HG03378 (cell line): ENCODE measurements around the gene IMMP2L.
A peak's percentile ranks its signal among the peaks of the same experiment; 100 is the strongest.
"Not testable (repeated sequence)": the region's sequence is repeated elsewhere in the genome, so short reads cannot be mapped to it uniquely, and the experiment has no call there.

Experiments
- ATAC-seq: cut with Tn5 transposase; IDR thresholded peaks from one replicate; pipeline ENCODE4 v1.9.1; 2021; ENCODE audit warnings: mild to moderate bottlenecking, moderate library complexity; ENCODE audit not compliant: unreplicated experiment

Gene IMMP2L

GRCh38 chr7:111357691-111358090 lies 204.6 kb downstream of the IMMP2L start:
- ATAC-seq: no peak

GRCh38 chr7:111356941-111357340 lies 205.4 kb downstream of the IMMP2L start:
- ATAC-seq: no peak

GRCh38 chr7:111352319-111352718 lies 210.0 kb downstream of the IMMP2L start:
- ATAC-seq: no peak

GRCh38 chr7:111346219-111346618 lies 216.1 kb downstream of the IMMP2L start:
- no peak for ATAC-seq

GRCh38 chr7:111343017-111343416 lies 219.3 kb downstream of the IMMP2L start:
- no peak for ATAC-seq

- no peak for ATAC-seq
Observed at GRCh38 chr7:111339006-111339405, 223.3 kb downstream of the IMMP2L start.

GRCh38 chr7:111333010-111333409 lies 229.3 kb downstream of the IMMP2L start:
- no peak for ATAC-seq

- ATAC-seq: no peak
Observed at GRCh38 chr7:111330235-111330523, 232.1 kb downstream of the IMMP2L start.

- no peak for ATAC-seq
Observed at GRCh38 chr7:111329367-111330234, 232.7 kb downstream of the IMMP2L start.

- ATAC-seq: no peak
Observed at GRCh38 chr7:111328487-111328886, 233.8 kb downstream of the IMMP2L start.

- no peak for ATAC-seq
Observed at GRCh38 chr7:111324776-111325175, 237.5 kb downstream of the IMMP2L start.

- ATAC-seq: peak; percentile 89
Observed at GRCh38 chr7:111324228-111324627, 238.1 kb downstream of the IMMP2L start.

GRCh38 chr7:111323670-111324069 lies 238.6 kb downstream of the IMMP2L start:
- ATAC-seq: not testable (repeated sequence)

- no peak for ATAC-seq
Observed at GRCh38 chr7:111320133-111320532, 242.2 kb downstream of the IMMP2L start.

- no peak for ATAC-seq
Observed at GRCh38 chr7:111312966-111313365, 249.3 kb downstream of the IMMP2L start.

- ATAC-seq: no peak
Observed at GRCh38 chr7:111308691-111309090, 253.6 kb downstream of the IMMP2L start.

GRCh38 chr7:111301891-111302290 lies 260.4 kb downstream of the IMMP2L start:
- no peak for ATAC-seq

- no peak for ATAC-seq
Observed at GRCh38 chr7:111294494-111294893, 267.8 kb downstream of the IMMP2L start.

- ATAC-seq: no peak
Observed at GRCh38 chr7:111292026-111292470, 270.2 kb downstream of the IMMP2L start.

GRCh38 chr7:111290982-111291381 lies 271.3 kb downstream of the IMMP2L start:
- ATAC-seq: no peak

- no peak for ATAC-seq
Observed at GRCh38 chr7:111290419-111290818, 271.9 kb downstream of the IMMP2L start.

- ATAC-seq: not testable (repeated sequence)
Observed at GRCh38 chr7:111288441-111288840, 273.9 kb downstream of the IMMP2L start.

GRCh38 chr7:111282626-111283025 lies 279.7 kb downstream of the IMMP2L start:
- no peak for ATAC-seq
